Esophagus squamous epithelium (tissue), 4 donors: Measurements from ENCODE around the gene ADAMTS2.

Experiments
- POLR2A ChIP-seq, 4 donors: fragments of 450-650 bp; IDR thresholded peaks; one replicate each; pipeline ENCODE4 v1.6.1; 2017; ENCODE audit warnings: antibody characterized with exemption in 4 of 4, mild to moderate bottlenecking in 4 of 4, moderate library complexity in 3 of 4
- TF ChIP-seq, protein P1 (sequence below), 6 experiments: fragments of 450-650 bp in 4 of 6; fragments of 200-600 bp in 2 of 6; sonication (generic) in 2 of 6; IDR thresholded peaks; one replicate each; pipeline ENCODE4 v1.5.1; 2016 to 2019; ENCODE audit warnings: antibody characterized with exemption in 6 of 6, mild to moderate bottlenecking in 4 of 6, moderate library complexity in 4 of 6

DNA sequence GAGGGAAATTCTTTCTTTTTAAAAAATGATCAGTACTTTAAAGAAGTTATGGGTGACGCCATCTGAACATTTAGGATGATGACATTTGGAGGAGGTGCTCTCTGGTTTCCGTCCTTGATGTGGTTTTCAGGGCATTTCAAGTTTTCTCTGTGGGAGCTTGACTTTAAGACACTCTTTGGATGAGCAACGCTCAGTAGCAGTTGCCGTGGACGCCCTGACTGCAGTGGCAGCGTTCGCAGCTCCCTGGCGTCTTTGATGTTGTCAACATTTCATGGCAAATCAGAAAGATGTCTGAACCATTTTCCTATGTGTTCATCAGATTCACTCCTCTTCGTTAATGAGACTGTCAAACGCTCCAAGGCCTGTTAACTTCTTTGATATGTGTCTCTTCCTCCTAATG lies 199.0 kb downstream of the ADAMTS2 start:
- TF ChIP-seq, protein P1, sequence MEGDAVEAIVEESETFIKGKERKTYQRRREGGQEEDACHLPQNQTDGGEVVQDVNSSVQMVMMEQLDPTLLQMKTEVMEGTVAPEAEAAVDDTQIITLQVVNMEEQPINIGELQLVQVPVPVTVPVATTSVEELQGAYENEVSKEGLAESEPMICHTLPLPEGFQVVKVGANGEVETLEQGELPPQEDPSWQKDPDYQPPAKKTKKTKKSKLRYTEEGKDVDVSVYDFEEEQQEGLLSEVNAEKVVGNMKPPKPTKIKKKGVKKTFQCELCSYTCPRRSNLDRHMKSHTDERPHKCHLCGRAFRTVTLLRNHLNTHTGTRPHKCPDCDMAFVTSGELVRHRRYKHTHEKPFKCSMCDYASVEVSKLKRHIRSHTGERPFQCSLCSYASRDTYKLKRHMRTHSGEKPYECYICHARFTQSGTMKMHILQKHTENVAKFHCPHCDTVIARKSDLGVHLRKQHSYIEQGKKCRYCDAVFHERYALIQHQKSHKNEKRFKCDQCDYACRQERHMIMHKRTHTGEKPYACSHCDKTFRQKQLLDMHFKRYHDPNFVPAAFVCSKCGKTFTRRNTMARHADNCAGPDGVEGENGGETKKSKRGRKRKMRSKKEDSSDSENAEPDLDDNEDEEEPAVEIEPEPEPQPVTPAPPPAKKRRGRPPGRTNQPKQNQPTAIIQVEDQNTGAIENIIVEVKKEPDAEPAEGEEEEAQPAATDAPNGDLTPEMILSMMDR (IDR thresholded peaks at IDR 0.05): no peak
- no peak for TF ChIP-seq POLR2A (IDR thresholded peaks at IDR 0.05)
